HEK293 (cell line): ENCODE measurements around the gene TMEM252.

Source experiments
- CTCF ChIP-seq: fragments of 450-650 bp; formaldehyde crosslinking; IDR thresholded peaks from 2 replicates; pipeline ENCODE4 v1.5.1; 2016; ENCODE audit warnings: missing biosample characterization, missing genetic modification characterization
- GLIS2 ChIP-seq: fragments of 450-650 bp; formaldehyde crosslinking; IDR thresholded peaks from 2 replicates; pipeline ENCODE4 v1.5.1; 2016; ENCODE audit warnings: missing biosample characterization, missing genetic modification characterization
- KLF16 ChIP-seq: fragments of 450-650 bp; formaldehyde crosslinking; IDR thresholded peaks from 2 replicates; pipeline ENCODE4 v1.5.1; 2017; ENCODE audit warnings: missing biosample characterization, missing genetic modification characterization
- MEIS1 ChIP-seq: sonication (generic); formaldehyde crosslinking; IDR thresholded peaks from 2 replicates; pipeline ENCODE4 v1.8.1; 2022; ENCODE audit warnings: missing genetic modification reagents, mild to moderate bottlenecking, borderline replicate concordance
- PATZ1 ChIP-seq: fragments of 450-650 bp; formaldehyde crosslinking; IDR thresholded peaks from 2 replicates; pipeline ENCODE4 v1.5.1; 2016; ENCODE audit warnings: missing biosample characterization, missing genetic modification characterization
- REST ChIP-seq: fragments of 450-650 bp; formaldehyde crosslinking; IDR thresholded peaks from 2 replicates; pipeline ENCODE4 v1.5.1; 2016; ENCODE audit warnings: missing biosample characterization, missing genetic modification characterization
- ZEB2 ChIP-seq: fragments of 450-650 bp; formaldehyde crosslinking; IDR thresholded peaks from 2 replicates; pipeline ENCODE4 v1.5.1; 2016; ENCODE audit warnings: missing biosample characterization, missing genetic modification characterization
- ZNF292 ChIP-seq: fragments of 450-650 bp; formaldehyde crosslinking; IDR thresholded peaks from 2 replicates; pipeline ENCODE4 v1.5.1; 2016; ENCODE audit warnings: low read depth, missing biosample characterization, missing genetic modification characterization, borderline replicate concordance
- ZNF510 ChIP-seq: fragments of 450-650 bp; formaldehyde crosslinking; IDR thresholded peaks from 2 replicates; pipeline ENCODE4 v1.5.1; 2018; ENCODE audit warnings: mild to moderate bottlenecking, missing genetic modification characterization, missing biosample characterization; ENCODE audit not compliant: insufficient replicate concordance
- ZNF561 ChIP-seq: fragments of 450-650 bp; IDR thresholded peaks from 2 replicates; pipeline ENCODE4 v1.5.1; 2018; ENCODE audit warnings: missing biosample characterization, missing genetic modification characterization, borderline replicate concordance
- ZNF837 ChIP-seq: fragments of 450-650 bp; formaldehyde crosslinking; IDR thresholded peaks from 2 replicates; pipeline ENCODE4 v1.5.1; 2016; ENCODE audit warnings: missing biosample characterization, missing genetic modification characterization

- TF ChIP-seq GLIS2 (tag by site-specific recombination): no peak
- no peak for TF ChIP-seq CTCF (tag by site-specific recombination)
- TF ChIP-seq ZNF510 (tag by site-specific recombination): no peak
- no peak for TF ChIP-seq ZEB2 (tag by site-specific recombination)
- no peak for TF ChIP-seq ZNF561 (tag by site-specific recombination)
- TF ChIP-seq ZNF837: no peak
- TF ChIP-seq KLF16 (tag by site-specific recombination): no peak
- no peak for TF ChIP-seq ZNF292 (tag by site-specific recombination)
- TF ChIP-seq PATZ1 (tag by site-specific recombination): no peak
- TF ChIP-seq MEIS1 (CRISPR knock-in tag): no peak
- no peak for TF ChIP-seq REST
Measured at GRCh38 chr9:68496356-68496755, 44.3 kb downstream of the TMEM252 start.
